COLO829 (cell line): ENCODE results near the gene SHISA4.

Experiments used
- DNase-seq: peaks from one replicate; pipeline ENCODE4 v3.0.0; 2012; ENCODE audit warnings: low spot score

Gene SHISA4

DNA sequence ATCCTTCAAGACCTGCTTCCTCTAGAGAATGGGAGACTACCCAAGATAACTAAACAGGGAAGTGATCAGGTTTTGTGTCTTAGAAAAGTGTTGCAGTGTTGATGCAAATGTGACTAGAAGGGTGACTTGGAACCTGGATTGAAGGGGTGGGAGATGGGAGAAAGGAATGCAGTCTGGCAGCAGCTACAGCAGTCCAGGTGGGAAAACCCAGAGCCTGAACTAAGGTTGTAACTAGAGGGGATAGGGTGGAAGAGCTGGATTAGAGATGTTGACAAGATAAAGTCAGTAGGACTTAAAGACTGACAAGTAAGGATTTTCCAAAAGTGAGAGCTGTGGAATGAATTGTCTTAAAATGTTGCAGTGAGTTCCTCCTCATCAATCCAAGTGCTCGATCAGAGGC lies 7.1 kb upstream of the SHISA4 start:
- no peak for DNase-seq

DNA sequence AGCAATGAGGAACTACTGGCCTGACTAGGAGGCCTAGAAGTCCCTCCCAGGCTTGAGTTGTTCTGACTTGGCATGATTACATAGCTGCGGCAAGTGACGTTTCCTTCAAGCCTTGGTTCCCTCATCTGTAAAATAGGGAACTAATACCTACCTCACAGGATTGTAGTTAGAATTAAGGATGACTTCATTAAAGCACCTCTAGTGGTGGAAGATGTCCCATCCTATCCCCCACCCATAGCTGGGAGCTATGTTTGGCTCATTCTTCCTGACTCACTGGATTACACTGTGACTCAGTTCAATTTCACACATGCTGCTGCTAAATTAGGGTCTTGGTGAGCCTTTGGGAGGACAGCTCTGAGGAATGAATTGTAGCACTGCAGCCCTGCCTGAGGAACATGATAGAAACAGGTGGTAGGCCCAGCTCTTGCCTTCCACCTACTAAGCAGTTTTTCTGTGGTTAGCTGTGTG lies 6.0 kb upstream of the SHISA4 start:
- DNase-seq = no peak

DNA sequence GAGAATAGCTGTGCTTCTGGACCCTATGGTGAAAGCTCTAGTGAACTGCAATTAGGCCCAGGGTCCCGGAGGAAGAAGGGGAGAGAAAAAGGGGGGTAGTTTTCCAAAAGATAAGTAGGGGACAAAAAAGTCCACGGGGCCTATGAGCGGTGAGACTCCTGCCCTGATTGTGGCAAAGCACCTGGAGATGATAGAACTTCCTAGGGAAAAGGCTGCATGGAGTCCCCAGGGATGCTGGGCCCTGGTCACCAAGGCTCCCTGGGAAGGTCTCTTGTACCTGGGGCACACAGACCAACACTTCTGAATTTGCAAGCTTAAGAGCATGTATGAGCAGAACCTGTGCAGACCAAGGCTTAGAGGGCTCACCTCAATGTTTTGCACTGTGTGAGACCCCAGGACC lies 5.4 kb upstream of the SHISA4 start:
- no peak for DNase-seq

- no peak for DNase-seq
Observed at GRCh38 chr1:201883786-201884185, 4.9 kb upstream of the SHISA4 start.

- no peak for DNase-seq
Observed at GRCh38 chr1:201884425-201884824, 4.3 kb upstream of the SHISA4 start.

DNA sequence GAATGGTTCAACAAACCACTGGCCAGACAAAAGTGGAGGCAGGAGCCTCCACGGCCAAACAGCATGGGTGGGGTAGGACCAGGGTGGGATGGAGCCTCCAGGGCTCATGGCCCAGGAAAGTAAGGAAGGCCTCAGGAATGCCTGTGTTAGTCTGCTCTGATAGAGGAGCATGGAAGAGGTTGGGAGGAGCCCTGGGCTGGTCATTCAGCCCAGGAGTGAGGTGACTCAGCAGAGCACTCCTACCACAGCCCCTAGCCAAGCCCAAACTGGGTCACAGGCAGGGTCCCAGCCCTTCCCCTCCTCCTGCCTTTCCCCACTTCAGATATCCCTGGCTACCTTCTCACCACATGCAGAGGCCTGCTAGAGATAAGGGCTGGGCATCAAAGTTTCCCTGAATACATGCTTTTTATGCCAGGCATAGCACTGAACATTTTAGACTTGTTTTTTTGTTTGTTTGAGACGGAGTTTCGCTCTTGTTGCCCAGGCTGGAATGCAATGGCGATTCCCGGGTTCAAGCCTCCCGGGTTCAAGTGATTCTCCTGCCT lies 3.1 kb upstream of the SHISA4 start:
- DNase-seq = no peak

DNA sequence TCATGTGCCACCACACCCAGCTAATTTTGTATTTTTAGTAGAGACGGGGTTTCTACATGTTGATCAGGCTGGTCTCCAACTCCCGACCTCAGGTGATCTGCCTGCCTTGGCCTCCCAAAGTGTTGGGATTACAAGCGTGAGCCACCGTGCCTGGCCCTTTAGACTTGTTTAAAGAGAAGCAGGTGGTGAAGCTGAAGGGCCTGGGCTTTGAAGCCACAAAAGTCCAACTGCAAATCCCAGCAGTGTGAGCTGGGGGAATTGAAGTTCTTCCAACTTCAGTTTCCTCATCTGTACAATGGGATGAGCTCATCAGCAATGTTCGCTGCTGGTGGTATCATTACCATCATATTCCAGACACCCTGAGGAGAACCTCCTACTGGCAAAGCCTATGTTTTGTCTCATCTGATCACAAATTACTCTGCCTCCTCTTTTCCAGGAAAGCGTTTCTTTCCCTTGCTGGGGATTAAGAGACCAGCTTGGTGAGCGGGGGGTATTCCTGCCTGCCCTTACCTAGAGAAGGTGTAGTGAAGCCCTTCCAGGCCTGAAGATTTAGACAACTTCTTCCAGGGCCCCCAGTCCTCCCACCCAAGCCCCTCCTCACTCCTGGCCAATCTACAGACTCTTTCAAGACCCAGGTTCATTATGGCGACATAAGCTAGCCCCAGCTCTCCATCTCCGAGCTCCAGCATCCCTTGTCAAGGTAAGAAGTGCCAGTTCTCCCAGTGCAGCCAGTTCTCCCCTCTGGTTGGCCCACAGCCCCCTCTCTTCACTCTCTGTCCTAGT lies 2.4 kb upstream of the SHISA4 start:
- DNase-seq = no peak

- no peak for DNase-seq
Observed at GRCh38 chr1:201887116-201887866, 1.4 kb upstream of the SHISA4 start.

- DNase-seq = no peak
Observed at GRCh38 chr1:201889090-201889968, 631 bp downstream of the SHISA4 start.

- no peak for DNase-seq
Observed at GRCh38 chr1:201890223-201890622, 1.5 kb downstream of the SHISA4 start.

- no peak for DNase-seq
Observed at GRCh38 chr1:201890806-201891450, 2.2 kb downstream of the SHISA4 start.

DNA sequence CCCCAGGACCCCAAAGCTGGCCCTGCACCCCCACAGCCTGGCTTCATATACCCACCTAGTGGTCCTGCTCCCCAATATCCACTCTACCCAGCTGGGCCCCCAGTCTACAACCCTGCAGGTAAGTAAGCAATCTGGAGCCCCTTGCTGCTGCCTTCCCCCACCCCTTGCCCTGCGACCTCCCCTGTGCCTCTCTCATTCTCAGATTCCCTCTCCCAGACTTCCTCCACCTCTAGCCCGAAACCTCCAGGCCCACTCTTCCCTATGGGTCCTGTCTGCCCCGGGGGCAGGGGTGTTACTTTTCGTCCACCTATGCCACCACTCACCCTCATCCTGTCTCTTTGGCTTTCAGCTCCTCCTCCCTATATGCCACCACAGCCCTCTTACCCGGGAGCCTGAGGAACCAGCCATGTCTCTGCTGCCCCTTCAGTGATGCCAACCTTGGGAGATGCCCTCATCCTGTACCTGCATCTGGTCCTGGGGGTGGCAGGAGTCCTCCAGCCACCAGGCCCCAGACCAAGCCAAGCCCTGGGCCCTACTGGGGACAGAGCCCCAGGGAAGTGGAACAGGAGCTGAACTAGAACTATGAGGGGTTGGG lies 2.9 kb downstream of the SHISA4 start:
- no peak for DNase-seq

DNA sequence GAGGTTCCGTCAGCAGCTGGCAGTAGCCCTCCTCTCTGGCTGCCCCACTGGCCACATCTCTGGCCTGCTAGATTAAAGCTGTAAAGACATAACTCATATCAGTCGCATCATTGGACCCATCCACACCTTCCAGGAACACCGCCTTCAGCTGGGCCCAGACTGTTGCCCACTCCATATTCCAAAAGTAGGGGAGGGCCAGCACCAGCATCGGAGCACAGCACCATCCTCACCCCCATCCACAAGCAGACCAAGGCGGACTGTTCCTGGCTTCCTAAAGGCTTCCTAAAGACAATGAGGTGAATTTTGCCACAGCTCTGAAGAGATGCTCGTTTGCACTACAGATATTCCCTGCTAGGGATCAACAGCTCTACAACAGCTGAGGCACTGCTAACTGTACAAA lies 3.5 kb downstream of the SHISA4 start:
- no peak for DNase-seq

DNA sequence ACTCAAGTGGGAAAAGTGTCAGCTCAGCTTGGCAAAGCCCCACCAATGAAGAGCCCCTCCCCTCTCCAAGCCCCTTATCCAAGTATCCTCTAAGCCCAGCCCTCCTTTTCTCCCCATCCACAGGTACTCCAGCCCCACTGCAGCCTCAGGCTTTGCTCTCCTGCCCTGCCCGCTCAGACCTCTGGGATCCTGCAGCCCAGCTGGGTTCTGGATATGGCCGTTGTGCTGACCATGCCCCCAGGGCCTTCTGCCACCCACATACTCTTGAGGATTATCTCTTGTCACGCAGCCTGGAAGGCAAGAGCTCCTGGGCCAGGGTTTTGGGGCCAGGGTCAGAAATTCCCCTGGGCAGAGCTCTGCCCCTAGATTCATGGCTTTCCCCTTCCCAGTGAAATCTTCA lies 4.7 kb downstream of the SHISA4 start:
- no peak for DNase-seq

DNA sequence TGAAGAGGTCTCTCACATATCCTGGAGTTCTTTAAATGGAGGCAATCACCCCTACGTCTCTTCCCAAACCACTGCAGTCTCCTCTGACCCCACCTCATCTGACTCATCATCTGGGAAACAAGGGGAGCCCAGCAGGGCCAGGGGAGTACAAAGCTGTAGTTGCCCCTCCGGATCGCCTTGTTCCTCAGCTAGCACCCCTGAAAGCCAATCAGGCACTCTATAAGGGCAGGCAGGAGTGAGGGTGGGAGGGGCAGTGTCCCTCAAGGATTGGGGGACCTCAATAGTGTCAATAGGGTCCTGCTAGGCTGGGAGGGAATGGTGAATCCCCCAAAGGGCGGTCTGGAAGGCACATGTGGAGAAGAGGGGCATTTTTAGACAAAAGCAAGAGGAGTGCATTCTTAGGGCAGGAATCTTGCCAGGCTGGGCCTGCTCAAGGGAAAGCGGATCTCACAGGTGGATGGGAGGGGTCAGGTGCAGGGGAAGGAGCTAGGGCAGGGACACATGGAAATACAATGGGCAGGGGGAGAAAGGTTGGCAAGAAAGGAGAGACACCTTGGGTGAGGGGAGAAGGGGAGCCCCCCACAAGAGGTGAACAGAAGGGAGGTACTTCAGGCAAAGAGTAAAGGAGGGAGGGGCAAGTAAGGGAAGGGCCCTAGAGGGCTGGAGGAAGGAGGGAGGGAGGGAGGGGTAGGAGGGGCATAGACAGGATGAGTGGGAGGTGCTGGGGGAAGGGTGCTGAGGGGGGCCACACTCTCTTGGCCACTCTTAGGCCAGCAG lies 5.8 kb downstream of the SHISA4 start:
- DNase-seq = no peak

DNA sequence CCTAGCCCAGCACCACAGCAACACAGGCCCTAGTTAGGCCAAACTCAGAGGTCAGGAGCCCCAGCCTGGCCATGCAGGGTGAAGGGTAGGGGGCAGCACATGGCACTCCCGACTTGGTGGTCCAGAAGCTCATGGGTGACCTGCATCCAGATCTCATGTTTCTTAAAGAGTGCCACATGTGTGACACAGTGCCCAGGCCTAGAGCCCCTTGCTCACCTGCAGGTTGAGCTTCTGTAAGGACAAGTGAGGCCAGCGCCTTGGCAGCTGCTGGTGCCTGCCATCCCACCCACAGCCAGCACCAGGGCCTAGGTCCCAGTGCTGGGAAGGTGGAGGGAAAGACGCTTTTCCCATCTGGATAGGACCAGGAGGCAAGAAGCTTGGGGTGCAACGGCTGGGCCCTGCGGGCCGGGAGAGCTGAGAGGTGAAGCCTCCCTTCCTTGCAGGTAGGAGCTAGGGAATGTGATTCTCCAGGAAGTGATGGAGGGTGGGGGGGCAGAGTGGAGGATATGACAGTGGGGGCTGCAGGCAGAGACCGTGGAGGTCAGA lies 6.5 kb downstream of the SHISA4 start:
- no peak for DNase-seq

DNA sequence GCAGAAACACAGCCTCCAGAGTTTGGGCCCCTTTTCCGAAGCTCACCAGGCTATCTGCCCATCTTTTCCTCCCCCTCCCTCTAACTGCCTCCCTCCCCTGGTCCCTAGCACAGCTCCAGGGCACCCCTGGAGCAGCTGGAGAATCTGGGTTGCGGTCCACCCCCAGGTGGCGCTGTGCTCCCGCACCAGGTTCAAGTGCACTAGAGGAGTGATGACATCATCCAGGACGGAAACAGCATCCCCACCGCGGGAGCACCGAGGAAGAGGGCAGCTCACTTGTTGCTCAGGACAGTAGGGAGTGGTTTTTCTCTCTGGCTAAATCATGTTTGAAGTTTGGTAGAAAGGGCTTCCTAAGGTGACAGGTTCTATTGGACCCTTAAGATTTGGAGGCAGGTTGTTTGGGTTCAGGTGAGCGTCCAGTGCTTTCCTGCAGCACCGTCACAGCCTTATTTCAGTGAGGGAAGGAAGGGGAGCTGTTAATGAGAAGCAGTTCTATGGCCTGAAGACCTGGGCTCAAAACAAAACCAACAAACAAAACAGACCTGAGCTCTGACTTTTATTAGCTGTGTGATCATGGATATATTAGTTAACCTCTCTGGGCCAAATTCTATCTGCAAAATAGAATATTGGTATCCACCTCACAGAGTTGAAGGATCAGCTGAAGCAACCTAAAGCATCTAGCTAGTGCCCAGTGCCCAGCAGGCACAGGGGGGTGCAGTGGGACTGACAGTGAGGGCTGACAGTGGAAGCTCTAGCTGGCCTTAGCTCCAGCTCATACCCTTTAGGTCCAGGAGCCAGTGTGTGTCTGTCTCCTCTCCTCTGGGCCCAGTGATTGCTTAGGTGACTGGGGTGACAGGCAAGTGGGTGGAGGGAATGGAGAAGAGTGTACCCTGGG lies 7.5 kb downstream of the SHISA4 start:
- DNase-seq = peak; percentile 86

- DNase-seq = no peak
Observed at GRCh38 chr1:201896951-201897391, 8.3 kb downstream of the SHISA4 start.
